Measurements from ENCODE around the gene CXCL12.

CXCL12 gene

DNA sequence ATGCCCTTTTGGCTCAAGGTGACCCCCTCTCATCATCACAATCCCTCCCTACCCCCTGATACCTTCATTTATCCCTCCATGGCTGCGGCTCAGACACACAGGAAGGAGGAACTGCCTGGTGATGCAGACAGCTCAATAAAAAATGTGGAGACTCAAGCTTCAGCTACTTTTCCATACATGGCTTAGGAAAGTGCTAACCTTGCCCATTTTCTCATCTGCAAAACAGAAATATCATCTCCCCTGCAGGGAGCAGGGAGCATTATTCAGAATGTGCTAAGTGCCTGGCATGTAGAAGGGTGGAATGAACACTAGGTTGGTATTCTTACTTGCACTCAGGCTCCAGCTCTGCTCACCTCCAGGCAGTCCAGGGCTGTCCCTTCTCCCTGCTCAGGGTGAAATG, 23.8 kb downstream of the CXCL12 start:
- no peak for DNase-seq

DNA sequence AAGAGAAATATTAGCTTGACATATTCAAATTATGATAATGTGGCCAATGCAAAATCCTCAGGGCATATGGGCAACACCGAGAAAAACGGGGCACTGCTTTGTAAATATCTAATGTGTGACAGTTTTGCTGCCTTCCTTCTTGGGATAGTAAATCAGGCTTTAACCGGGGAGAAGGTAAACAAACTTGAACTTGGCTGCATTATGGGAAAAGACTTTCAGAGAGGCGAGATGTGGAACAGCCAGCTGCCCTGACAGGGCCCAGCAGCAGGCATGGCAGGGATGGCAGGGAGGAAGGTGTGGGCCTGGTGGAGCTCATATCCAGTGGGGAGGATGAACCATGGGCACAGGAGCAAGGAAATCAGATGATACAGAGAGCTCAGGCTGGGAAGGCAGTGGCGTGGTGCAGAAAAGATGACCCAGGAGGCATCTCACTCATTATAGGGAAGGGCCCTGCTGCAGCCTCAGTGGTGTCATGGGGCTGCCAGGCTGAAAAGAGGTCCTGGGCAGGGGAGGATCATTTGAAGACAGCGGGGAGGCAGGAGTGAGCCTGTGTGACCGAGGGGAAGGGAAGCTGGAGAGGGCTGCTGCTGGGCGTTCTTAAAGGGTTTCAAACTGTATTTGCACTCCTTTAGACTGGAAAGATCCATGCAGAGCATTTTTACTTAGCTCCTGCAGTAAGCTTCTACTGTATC, 26.7 kb downstream of the CXCL12 start:
- DNase-seq = no peak

DNA sequence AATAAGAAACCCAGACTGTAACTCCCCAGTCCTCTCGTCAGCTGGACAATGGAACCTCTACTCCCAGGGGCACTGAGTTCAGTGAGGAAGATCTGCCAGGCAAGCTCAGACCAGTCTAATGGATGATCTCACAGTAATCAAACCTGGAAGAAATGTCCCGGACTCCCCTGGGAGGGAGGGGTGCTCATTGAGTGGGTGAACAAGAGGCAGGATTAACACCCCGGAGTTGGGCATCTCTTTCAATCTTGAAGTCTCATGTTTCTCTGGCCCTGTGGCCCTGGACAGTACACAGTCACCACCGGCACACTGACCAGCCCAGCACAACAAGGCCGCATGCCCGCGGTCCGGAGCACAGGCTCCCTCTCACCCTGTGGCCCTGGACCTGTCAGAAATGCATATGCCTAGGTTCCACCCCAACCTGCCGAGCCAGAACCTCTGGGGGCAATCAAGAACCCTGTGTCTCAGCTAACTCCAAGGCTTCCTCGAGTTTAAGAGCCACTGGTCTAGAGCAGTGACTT, 27.8 kb downstream of the CXCL12 start:
- no peak for DNase-seq

DNA sequence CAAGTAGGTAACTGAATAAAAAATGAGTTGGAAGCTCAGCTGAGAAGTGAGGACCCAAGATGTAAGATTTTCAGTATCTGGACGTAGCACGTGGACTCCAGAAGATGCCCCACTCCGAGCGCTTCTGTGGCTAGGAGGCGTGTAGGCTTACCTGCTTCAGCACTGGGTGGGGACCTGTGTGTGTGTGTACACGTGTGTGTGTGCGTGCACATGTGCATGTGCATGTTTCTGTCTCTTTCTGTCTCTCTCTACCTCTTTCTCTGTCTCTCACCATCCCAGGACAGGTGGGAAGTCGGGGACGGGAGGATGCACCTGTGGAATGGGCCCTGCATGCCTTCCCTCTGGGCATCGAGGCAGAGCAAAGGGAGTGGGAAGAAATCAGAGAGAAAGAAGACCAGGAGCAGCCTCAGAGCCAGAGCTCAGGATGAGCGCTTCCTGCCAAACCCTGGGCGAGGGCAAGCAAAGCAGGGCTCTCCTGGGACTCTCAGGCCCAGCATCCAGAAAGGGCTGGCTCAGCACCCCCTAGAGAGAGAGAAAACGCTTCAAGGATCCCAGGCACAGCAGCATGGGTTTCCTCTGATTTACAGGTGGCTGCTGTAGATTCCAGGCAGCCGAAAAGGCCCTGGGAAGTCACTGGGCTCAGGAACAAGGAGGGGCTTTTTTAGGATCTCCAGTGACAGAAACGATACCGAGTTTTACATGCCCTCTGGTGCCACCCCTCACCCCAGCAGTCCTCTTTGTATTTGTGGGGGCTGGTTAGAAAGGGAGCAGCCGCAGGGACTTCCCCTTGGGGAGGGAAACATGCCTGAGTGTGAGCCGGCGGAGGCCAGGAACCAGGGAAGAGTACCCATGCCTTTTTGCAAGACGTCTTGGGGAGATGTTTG, 28.5 kb downstream of the CXCL12 start:
- DNase-seq = no peak

DNA sequence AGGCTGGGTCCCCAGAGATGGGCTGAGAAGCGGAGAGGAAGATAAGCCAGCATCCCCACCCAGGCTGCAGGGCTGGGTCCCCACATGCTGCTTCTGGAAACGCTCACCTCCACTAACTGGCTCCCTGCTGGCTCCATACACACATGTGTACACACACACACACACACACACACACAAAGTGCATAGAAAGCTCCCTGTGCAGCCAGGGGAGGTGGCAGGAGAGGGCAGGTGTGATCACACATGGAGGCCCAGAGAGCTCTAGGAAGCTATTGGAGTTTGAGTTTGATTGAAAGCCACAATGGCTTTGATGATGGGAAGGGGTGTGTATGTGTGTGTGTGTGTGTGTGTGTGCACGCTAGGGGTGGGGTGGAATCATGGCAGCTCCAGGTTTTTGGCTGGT, 29.3 kb downstream of the CXCL12 start:
- DNase-seq = no peak

DNA sequence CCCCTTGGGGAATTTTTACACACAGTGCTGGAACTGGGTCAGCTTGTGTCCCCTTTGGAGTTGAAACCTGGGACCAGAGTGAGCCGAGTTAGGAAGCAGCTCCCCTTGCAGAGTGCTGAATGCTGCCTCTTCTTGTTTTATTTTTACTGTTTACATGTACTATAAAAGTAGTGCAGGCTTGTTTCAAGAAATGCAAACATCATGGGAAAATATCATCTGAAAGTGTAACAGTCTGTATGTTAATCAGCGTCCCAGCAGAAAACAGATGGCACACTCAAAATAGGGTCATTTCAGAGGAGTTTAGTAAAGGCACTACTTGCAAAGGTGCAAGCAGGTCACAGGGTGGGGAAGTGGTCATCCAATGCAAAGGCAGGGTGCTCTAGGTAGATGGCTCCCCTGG, 30.1 kb downstream of the CXCL12 start:
- no peak for DNase-seq

DNA sequence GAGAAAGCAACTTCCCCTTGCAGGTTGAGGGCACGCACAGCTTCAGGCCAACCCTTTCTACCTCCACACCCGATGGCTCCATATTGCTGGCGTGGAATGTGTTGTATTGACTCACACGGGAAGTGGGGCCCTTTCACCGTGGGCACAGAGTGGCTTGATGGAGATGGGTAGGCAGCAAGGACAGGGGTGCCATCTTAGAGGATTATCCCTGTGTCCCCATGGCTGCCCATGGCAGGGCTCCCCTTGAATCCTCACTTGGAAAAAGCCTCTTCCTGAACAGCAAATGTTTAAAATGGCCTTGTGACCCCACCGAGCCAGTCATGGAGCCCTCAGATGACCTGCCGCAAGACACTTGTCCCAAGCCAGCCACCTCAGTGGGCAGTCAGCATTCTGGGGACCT, 31.2 kb downstream of the CXCL12 start:
- DNase-seq = no peak

DNA sequence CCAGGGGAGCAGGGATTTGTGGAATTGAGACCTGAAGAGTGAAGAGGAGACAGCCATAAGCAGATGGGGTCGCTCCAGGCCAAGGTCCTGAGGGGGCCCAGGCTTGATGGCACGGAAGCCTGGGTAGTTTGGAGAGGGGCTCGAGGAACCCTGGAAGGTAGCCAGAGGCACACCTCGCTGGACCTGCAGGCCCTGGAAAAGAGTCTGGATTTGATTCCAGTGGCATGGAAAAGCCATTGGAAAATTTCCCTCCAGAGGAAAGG, 31.8 kb downstream of the CXCL12 start:
- DNase-seq = no peak

DNA sequence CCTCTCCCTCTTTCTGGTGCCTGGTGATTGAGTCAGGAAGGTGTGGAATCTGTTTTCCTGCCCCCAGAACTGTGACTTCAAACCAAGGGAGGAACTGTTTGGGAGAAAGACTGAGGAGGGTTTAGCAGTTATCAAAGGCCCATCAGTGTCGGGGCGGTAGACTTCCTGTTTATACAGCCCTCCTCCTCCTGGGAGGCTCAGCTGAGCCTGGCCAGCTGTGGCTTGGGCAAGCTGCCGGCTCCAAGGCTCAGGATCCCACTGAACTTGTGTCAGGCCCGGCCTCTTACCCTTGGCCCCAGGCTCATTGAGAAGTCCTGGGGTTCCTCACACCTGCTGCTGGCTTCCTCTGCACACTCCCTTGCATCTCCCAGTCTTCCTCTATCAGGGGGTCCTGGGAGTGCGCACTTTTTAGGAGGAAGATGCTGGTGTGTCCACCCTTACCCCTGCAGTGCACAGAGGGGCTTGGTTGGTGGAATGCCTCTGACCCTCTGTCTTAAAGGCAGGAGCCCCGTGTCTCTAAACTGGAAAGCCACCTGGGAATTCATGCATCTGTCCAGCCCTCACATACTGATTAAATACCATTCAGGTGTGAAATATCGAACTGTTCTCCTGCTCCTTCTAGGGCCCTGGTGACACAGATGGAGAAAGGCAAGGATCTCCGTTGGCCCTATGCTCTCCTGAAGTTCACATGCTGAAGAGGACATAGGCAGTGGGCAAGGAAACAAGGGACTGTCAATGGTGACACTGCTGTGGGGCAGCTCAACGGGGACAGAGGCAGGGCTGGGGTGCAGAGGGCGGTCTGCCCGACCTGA, 32.4 kb downstream of the CXCL12 start:
- DNase-seq = no peak

DNA sequence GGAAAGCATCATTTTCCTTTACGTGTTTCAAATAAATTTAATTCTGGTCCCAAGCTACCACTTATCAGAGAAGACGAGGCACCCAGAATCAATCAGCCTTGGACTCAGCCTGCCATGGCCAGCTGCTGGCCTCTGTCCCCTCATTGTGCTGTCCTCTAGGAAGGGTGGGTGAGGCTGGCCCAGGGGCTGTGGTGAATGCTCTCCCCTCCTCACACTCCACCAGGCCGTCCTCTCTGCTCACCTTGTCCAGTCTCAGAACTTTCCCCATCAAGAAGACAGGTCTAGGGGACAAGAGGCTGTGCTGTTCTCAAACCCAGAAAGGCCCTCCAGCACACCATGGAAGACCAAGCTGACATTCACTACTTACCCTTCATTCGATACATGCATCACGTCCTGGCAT, 36.4 kb downstream of the CXCL12 start:
- no peak for DNase-seq

DNA sequence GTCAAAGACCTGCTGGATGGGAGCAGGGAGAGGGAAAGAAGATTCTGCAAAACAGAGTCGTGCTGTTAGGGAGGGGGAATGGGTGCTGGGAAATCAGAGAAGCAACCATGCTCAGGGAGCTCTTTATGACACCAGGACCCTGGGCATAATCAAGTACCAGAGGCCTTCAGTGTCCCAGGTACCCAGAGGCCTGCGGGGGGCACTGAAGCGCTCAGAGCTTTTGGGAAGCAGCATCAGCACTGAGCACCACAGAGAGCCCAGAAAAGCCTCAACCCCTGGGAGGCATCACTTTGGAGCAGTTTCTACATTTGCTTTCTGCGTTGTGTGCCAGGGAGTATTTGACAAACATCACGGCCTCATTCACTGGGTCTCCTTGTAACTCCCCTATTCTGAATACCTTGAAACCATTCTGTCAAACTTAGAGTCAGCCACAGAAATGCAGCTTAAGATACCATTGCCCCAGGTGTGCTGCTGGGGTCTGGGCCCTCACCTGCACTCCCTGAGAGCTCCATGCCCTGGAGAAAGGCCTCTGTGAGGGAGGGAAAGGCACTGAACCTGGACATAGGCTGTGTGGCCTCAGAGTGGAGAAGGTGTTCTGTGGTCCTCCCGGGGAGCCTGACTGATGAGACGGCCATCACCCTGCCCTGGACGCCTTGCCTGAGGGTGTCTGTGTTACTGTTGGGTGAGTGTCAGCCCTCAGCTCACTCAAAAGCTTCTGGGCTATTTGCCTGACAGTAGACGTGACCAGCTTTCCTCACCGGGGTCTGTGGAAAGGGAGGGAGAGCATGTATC, 37.1 kb downstream of the CXCL12 start:
- no peak for DNase-seq

DNA sequence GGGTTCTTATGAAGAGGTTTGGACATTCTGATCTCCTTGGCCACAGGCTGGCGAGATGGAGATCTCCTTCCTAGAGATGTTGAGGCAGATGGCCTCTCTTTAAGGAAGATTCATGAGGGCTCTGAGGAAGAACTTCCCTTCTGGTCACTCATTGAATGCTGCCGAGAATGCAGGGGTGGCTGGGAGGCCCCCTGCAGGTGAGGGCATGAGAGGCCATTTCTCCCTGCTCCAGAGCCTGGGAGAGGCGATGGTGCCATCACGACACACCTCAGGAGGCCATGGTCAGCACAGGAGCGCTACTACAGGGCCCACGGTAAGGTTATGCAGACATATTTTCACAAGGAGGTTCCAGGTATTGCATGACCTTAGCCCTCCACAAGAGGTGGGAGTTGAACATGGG, 40.2 kb downstream of the CXCL12 start:
- DNase-seq = no peak

DNA sequence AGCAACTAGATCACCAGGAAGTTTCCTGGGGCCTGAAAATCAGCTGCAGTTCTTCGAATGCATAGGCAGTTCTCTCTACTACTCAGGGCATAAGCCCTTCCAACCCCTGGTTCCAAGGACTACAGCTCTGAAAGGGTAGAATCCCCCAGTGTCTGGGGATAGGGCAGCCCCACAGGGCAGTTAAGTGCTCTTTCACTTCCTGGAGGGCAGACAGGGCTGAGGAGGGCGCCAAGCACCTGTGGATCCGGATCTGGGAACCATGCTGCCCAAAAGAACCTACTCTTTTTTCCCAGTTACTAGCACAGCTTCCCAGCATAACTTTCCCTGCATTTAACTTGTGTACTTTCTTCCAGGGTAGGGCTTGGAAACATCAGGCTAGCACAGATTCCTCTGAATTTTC, 41.1 kb downstream of the CXCL12 start:
- no peak for DNase-seq

DNA sequence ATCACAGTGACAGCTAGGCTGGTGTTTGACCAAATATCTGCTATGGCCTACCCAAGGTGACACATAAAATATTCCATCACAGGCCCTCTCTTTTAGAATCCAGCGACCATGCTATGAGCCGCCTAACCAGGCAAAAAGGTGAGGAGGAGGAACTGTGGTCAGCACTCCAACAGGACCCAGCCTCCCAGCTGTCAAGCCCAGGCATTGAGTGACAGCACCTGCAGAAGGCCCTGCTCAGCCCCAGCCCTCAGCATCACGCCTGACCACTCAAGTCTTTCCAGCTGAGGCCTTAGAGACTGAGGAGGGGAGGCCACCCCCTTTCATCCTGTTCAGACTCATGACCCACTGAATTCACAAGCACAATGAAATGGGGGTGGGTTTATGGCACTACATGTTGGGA, 43.0 kb downstream of the CXCL12 start:
- no peak for DNase-seq

DNA sequence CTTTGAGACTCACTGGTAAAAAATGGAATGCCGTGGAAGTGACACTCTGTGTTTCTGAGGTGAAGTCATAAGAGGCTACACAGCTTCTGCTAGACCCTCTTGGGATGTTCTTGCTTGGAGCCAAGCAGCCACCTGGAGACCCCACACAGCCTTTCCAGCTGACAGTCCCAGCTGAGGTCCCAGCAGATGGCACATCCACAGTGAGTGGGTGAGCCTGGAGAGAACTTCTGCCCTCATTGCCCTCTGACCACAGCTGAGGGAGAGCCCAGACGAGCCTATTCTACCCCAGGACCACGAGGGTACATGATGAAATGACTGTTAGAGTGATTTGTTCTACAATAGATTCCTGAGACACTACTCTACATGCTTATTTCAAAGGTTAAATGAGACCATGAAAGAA, 44.3 kb downstream of the CXCL12 start:
- DNase-seq = no peak

DNA sequence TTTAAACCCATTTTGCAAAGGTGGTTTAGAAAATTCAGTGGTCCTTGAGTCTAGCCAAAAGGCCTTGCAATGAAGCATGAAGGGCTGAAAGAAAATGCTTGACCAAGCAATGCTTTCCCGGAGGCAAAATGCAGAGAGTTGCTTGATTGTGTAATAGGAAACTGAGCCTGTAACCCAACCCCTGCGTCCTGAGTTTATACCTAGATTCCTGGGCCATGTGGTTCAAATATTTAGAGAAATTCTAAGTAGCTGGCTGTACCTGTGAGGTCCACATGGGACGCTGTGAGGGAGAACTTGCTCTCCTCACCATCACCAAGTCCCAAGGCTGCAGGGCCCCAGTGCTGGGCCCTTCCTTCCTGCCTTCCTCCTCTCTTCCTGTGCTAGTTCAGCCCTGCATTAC, 45.7 kb downstream of the CXCL12 start:
- DNase-seq = no peak

DNA sequence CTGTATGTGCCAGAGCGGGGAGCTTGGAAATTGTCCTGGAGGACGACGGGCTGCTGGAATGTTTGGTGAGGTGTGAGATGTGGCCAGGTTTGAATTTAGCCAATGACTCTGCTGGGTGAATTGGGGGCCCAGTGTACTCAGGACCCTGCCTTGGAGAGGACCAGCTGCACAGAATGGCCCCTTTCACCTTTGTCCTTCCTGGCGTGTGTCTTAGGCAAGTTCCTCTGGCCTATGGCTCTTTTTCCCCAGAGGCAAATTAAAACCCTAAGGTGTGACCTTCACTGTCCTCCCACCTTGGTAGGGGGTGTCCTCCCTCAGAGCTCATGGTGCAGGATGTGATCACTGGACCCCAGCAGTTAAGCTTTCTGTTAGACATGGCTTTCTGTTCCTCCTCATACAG, 47.8 kb downstream of the CXCL12 start:
- DNase-seq = no peak

DNA sequence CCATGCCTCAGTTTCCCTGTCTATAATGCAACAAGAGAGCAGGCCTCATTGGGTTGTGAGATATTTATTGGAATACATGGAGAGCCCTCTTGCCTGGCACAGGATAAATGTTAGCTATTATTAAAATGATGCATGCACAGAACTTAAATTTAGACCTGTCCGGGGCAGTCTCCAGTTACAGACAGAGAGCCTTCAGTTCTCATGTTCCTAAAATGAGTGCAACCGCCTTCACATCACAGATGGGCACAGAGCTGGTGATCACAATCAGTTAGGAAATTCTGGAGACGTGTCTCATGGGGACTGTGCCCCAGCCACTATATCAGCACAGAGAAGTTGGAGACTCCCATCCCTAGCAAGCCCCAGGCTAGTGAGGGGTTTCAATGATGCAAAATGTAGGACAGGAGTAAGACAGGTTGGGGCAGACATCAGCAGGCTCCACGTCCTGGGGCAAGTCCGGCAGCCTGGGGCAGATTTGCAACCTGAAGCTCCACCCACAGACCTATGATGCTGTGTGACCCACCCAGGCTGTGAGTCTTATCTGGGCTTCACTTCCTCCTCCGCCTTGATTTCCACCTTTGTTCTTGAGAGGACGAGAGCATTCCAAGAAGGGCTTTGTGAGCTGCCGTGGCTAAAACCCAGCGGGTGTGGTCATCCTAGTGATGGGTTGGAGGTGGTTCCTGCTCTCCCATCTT, 49.4 kb downstream of the CXCL12 start:
- DNase-seq = no peak

DNA sequence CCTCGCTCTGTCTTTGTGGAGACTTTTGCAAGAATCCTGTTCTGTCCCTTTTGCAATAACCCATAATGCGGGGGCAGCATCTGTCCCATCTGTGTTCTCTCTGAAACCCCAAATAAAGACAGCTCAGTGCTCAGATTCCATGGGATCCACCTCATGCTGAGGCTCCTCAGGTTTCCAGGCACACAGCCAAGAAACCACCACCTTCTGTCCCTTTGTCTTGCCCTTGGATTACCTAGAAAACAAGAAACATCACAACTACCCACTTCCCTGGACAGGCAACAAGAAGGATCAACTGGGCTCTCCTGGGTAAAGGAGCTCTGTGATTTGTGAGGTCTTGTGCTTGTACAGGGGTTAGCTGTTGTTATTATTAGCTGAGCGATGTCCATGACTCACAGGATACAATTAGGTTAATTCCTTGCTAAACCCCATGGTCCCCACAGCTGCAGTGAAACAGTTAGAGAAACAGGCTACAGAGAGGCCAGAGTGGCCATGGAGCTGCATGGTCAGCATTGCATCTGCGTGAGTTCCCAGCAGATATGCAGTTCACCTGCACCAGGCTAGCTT, 50.2 kb downstream of the CXCL12 start:
- DNase-seq = no peak

DNA sequence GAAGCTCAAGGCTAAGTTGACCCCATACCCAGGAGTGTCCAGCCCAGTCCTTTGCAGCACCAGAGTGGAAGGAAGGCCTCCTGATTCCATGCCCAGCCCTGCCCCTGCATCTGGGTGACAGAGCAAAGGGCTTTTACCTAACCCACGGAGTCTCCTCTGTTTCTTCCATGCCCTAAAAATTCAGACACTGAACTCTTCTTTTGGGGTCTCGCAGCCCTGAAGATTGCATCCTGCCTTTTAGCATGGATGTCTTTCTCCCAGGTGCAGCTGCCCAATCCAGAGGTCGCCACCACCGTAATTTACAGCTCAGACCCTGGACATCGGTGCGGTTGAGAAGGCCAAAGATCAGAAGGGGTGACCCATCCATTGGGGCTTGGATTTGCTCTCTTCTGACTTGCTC, 50.8 kb downstream of the CXCL12 start:
- no peak for DNase-seq

DNA sequence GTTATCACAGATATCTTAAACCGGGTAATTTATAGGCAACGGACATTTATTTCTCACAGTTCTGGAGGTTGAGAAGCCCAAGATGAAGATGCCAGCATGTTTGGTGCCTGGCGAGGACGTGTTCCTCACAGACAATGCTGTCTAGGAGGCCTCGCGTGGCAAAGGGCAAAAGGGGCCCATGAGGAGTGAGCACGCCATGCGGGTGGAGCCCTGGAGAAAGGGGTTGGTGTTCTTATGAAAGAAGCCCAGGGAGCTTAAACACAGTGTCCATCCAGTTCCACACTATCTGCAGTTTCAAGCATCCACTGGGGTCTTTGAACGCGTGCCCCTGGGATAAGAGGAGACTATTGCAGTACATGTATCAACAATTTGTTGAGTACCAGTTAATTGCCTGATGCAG, 51.4 kb downstream of the CXCL12 start:
- no peak for DNase-seq

DNA sequence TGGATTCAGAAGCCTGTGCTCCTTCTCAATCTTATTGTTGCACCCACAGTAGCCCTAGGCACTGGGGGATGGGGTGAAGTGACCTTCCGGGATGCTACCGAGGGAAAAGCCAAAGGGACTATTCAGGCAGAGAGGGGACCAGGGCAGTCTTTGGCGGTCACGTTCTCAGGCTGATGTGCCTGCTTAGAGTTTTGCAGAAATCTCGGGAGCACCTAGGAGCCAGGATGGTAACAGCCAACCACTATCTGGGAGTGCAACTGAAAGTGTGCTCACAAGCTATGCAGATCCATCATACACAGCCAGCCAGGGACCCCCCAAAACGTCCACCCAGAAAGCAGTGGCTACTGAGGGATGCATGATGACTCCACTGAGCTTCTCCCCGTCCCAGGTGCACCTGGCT, 52.4 kb downstream of the CXCL12 start:
- no peak for DNase-seq

Measured in NCI-H2029 treated with DMSO at 0.1 percent for 48 hours (cell line).